ENCODE data around the gene MRAP. TPM values are rescaled to one million over a fixed set of nuclear protein-coding genes. Genes with fewer than 3 reads are reported as not detected.

The MRAP gene
- polyA plus RNA-seq, 2 of the 4 experiments (the other 2 are of a cell fraction): not detected

DNA sequence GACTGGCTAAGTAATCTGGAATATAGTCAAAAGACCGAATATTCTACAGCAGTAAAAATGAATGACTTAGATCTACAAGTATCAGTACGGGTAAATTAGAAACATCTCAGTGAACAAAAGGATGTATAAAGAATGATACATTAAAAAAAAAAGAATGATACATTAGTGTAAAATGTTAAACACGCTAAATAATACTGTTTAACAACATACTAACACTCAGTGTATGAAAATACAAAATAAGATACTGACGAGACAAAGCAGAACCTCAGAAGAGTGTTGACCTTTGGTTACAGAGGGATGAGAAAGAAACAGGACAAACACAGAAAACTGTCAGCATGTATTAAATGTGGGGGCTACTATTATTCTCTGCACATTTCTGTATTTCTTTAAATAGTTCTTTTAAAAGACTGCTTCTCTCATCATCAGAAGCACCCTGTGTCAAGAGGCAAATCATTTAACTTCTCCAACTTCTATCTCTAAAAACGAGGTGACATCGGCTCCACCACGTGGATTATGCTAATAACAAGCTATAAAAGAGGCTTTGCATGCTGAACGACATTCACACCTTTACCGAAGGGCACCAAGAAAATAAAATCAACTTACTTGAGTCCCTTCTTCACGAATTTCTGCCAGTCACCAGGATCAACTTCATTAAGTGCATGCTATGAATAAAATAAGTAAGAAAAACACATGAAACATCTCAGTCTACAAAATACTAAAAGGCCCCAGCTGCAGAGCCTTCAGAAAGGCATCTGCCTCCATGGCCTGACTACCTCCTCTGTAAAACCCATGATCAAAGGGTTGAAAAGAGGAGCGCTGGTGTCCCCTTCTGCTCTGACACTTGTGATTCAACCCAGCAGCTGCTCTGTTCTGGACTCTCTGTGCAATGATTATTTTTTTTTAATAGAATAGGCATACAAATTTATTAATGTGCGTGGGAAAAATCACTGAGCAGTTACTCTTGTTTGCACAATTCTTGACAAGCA lies 42.5 kb downstream of the MRAP start:
- H3K4me3 ChIP-seq: no peak overlapping the region
- peaks cover 11% of the 10 kb centered on the region; the same call in 2 of the 3 replicates for H3K9me3 ChIP-seq
- no peak for FAIRE-seq
- DNase-seq (ENCODE audit: low read depth in 1 of 2, low spot score in 1 of 2): no peak
- 87% methylated on average over 12 of the region's 12 CpGs for WGBS (ENCODE audit: missing lambda C conversion rate)
- CTCF ChIA-PET: no interaction called here
- no peak for TF ChIP-seq RARB (CRISPR knock-in tag; IDR thresholded peaks at IDR 0.05)
- TF ChIP-seq, protein P1, sequence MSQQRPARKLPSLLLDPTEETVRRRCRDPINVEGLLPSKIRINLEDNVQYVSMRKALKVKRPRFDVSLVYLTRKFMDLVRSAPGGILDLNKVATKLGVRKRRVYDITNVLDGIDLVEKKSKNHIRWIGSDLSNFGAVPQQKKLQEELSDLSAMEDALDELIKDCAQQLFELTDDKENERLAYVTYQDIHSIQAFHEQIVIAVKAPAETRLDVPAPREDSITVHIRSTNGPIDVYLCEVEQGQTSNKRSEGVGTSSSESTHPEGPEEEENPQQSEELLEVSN (IDR thresholded peaks at IDR 0.05; ENCODE audit: borderline replicate concordance, low read depth): no peak
- no peak for TF ChIP-seq SMC3 (IDR thresholded peaks at IDR 0.05)
- no peak overlapping the region for H3K27ac ChIP-seq
- ATAC-seq: no peak
- H3K4me1 ChIP-seq: peaks cover 17% of the 10 kb centered on the region; the same call in 2 of the 3 replicates
- POLR2A ChIA-PET: no interaction called here
- H3K4me2 ChIP-seq: no peak overlapping the region

DNA sequence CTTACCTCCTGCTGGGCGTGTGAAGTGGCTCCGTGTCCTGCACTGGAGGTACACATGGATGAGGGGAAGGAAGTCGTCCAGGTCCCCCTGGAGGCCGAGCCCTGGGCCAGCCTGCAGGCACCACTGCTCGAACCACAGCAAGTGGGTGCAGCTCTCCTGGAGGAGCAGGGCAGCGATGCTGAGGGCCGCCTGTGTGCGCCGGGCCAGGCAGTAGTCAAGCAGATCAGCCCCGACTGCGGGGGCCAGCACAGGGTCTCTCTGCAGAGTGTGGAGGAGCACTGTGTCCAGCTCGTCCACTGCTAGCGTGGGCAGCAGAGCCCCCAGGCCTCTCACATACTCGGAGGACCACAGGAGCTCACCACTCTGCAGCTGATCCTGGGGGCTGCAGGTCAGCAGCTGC lies 48.3 kb downstream of the MRAP start:
- Histone ChIP-seq H3K9me3 (peaks cover 11% of the 10 kb centered on the region; the same call in 2 of the 3 replicates), H3K4me2 (no peak overlapping the region), H3K4me3 (no peak overlapping the region), H3K4me1 (no peaks in the 10 kb centered on the region), H3K27ac (no peak overlapping the region)
- ChIA-PET CTCF (interaction anchor here (0.6 kb wide), 1 partner anchor 33 kb away, joined by 4 read pairs; no protein-coding TSS in a partner anchor), POLR2A (no interaction called here)
- no peak for TF ChIP-seq JUN (IDR thresholded peaks at IDR 0.05)
- 98% methylated on average over 9 of the region's 14 CpGs for WGBS (ENCODE audit: missing lambda C conversion rate)
- DNase-seq (ENCODE audit: low read depth in 1 of 2, low spot score in 1 of 2) (no peak), FAIRE-seq (no peak), ATAC-seq (no peak)

DNA sequence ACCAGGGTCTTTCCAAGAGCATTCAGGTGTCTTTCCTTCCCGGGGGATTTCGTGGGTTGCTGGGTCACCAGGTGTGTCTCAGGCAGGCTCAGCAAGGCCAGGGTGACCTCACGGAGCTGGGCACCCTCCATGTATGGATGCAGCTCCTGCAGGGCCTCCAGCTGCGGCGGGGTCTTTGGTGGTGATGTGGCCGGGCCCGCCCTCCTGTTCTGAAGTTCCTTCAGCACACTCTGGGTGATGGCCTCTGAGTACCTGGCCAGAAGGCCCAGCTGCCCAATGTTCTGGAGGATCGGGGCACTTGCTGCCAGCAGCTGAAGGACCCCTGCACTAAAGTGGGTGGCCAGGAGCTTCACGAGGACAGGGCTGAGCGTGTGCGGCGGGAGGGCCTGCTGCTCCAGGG lies 48.7 kb downstream of the MRAP start:
- CTCF ChIA-PET: interaction anchor here (0.6 to 1.8 kb wide), 2 partner anchors 12 to 33 kb away, joined by 4 to 8 read pairs; no protein-coding TSS in a partner anchor
- 100% methylated on average over 3 of the region's 12 CpGs for WGBS (ENCODE audit: missing lambda C conversion rate)
- POLR2A ChIA-PET: no interaction called here

DNA sequence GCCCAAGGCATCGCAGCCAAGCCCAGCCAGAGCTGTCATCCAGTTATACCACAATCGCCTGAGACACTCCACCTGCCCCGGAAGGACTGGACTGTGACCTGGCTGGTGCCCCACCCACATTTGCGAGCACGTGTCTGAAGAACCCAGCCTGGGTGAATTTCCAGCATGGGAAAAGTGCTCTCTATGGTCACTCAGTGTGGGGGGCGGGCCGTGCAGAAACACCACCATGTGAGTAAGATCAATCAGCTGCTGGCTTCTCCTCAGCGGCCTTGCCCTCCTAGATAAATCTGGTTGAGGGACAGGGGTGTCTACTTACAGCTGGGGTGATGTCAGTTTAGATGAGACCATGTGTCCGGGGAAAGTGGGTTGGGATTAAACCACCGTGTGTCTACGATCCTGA lies 49.3 kb downstream of the MRAP start:
- FAIRE-seq (no peak), DNase-seq (ENCODE audit: low read depth in 1 of 2, low spot score in 1 of 2) (no peak), ATAC-seq (no peak)
- WGBS (ENCODE audit: missing lambda C conversion rate): 93% methylated on average over 11 of the region's 11 CpGs
- TF ChIP-seq, protein P2, sequence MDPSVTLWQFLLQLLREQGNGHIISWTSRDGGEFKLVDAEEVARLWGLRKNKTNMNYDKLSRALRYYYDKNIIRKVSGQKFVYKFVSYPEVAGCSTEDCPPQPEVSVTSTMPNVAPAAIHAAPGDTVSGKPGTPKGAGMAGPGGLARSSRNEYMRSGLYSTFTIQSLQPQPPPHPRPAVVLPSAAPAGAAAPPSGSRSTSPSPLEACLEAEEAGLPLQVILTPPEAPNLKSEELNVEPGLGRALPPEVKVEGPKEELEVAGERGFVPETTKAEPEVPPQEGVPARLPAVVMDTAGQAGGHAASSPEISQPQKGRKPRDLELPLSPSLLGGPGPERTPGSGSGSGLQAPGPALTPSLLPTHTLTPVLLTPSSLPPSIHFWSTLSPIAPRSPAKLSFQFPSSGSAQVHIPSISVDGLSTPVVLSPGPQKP (IDR thresholded peaks at IDR 0.05; ENCODE audit: low read depth, low read length): no peak
- TF ChIP-seq ZC3H11A (IDR thresholded peaks at IDR 0.05) (no peak), FOSL2 (IDR thresholded peaks at IDR 0.05) (no peak), FOSL2 (CRISPR knock-in tag; IDR thresholded peaks at IDR 0.05) (no peak), CBX8 (IDR thresholded peaks at IDR 0.05) (no peak), JUNB (IDR thresholded peaks at IDR 0.05) (no peak), SREBF2 (IDR thresholded peaks at IDR 0.05) (no peak)
- TF ChIP-seq, protein P3, sequence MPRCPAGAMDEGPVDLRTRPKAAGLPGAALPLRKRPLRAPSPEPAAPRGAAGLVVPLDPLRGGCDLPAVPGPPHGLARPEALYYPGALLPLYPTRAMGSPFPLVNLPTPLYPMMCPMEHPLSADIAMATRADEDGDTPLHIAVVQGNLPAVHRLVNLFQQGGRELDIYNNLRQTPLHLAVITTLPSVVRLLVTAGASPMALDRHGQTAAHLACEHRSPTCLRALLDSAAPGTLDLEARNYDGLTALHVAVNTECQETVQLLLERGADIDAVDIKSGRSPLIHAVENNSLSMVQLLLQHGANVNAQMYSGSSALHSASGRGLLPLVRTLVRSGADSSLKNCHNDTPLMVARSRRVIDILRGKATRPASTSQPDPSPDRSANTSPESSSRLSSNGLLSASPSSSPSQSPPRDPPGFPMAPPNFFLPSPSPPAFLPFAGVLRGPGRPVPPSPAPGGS (IDR thresholded peaks at IDR 0.05): no peak
- TF ChIP-seq, protein P4, sequence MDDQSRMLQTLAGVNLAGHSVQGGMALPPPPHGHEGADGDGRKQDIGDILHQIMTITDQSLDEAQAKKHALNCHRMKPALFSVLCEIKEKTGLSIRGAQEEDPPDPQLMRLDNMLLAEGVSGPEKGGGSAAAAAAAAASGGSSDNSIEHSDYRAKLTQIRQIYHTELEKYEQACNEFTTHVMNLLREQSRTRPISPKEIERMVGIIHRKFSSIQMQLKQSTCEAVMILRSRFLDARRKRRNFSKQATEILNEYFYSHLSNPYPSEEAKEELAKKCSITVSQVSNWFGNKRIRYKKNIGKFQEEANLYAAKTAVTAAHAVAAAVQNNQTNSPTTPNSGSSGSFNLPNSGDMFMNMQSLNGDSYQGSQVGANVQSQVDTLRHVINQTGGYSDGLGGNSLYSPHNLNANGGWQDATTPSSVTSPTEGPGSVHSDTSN (IDR thresholded peaks at IDR 0.05): no peak
- no peak overlapping the region for H3K4me3 ChIP-seq
- H3K9me3 ChIP-seq: peaks cover 11% of the 10 kb centered on the region; the same call in 2 of the 3 replicates
- H3K4me1 ChIP-seq: no peaks in the 10 kb centered on the region
- POLR2A ChIA-PET: no interaction called here
- CTCF ChIA-PET: interaction anchor here (1.8 to 2.7 kb wide), 2 partner anchors 11 to 16 kb away, joined by 6 to 8 read pairs; no protein-coding TSS in a partner anchor
- H3K4me2 ChIP-seq: no peak overlapping the region
- no peak overlapping the region for H3K27ac ChIP-seq

More for the DNA sequence above, 48.7 kb downstream of the MRAP start:
- Histone ChIP-seq H3K4me1 (no peaks in the 10 kb centered on the region), H3K9me3 (peaks cover 11% of the 10 kb centered on the region; the same call in 2 of the 3 replicates), H3K4me2 (no peak overlapping the region), H3K4me3 (no peak overlapping the region), H3K27ac (no peak overlapping the region)
- TF ChIP-seq TFCP2L1 (CRISPR knock-in tag; IDR thresholded peaks at IDR 0.05) (no peak), NFE2L2 (conservative IDR thresholded peaks at IDR 0.05; ENCODE audit: low read length) (no peak), CBX2 (IDR thresholded peaks at IDR 0.05; ENCODE audit: borderline replicate concordance, low read depth) (no peak), EHMT2 (IDR thresholded peaks at IDR 0.05; ENCODE audit: low read depth) (no peak), POLR2A (IDR thresholded peaks at IDR 0.05; ENCODE audit: low read length) (no peak), ZFP36 (IDR thresholded peaks at IDR 0.05; ENCODE audit: borderline replicate concordance, partially characterized antibody) (no peak), RFX5 (IDR thresholded peaks at IDR 0.05) (no peak), HOXA7 (CRISPR knock-in tag; IDR thresholded peaks at IDR 0.05) (no peak)
- ATAC-seq (no peak), FAIRE-seq (no peak), DNase-seq (ENCODE audit: low read depth in 1 of 2, low spot score in 1 of 2) (no peak)

Measured in A549 (cell line).